GM19468 (cell line): Measurements from ENCODE around the gene LETM1.

Experiments used
- ATAC-seq: cut with Tn5 transposase; IDR thresholded peaks from one replicate; pipeline ENCODE4 v1.9.1; 2021; ENCODE audit warnings: mild to moderate bottlenecking, moderate library complexity, moderate number of reproducible peaks; ENCODE audit not compliant: unreplicated experiment; ENCODE audit errors: extremely low read depth

The LETM1 gene

DNA sequence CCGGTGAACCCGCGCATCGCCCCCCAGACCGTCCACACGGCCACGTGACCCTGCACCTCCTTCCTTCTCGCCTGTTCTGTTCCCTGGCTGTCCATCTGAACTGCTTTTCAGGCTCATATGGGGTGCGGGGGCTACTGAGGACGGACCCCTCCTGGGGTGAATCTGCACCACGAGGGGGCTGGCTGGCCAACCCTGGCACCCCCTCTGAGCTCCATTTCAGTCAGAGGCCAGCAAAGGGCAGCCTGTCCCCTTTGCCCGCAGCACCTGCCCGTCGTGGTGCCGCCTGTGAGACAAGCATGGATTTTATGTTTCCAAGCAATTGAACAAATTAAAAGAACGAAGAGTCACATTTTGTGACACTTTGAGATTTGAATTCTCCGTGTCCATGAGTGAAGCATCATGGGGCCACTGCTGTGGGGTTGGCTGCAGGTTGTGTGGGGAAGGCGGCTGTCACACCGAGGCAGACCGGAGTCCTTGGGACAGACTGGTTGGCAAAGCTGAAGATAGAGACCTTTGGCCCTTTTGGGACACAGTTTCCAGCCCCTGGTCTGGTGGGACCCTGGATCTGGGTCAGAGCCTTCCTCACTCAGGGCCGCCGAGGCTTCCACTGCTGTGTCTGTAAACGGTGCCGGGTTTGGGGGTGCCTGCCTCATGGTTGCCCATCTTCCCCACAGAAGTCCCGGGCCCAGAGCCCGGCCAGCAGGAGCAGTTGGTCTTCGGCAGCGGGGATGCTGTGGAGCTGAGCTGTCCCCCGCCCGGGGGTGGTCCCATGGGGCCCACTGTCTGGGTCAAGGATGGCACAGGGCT is 57.2 kb downstream of the LETM1 start:
- no peak for ATAC-seq

GRCh38 chr4:1797861-1798579 is 57.9 kb downstream of the LETM1 start:
- no peak for ATAC-seq

GRCh38 chr4:1797298-1797860 is 58.6 kb downstream of the LETM1 start:
- no peak for ATAC-seq

DNA sequence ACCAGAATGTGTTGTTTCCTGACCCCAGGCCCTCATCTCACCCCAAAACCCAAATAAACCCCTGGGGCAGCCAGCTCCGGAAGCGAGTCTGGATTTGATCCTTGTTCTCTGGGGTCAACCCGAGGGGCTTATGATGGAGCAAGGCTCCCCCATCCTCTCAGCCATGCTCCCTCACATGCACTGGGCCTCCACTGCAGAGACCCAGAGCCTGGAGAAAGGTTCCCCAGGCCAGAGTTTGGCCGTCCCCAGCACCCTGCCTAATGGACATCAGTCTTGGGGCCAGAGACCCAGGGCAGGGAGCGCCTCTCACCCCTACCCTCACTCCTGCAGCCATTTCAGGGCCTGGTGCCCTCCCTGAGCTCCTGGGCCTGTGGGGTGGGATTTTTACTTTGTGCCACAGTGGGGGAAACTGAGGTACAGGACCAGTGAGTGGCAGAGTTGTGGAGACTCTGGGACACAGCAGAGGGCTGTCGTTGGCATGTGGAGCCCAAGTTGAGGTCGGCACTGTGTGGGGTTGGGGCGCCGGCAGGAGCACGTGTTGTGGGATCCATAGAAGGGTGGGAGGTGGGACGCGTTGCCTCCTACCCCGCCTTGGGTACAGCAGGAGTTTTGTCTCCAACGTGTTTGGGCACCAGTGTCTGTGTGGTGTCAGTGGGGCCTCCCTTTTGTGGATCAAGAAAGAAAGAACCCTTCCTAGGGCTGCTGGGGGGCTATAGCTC is 59.3 kb downstream of the LETM1 start:
- no peak for ATAC-seq

GRCh38 chr4:1795299-1796195 is 60.4 kb downstream of the LETM1 start:
- ATAC-seq = no peak

GRCh38 chr4:1794809-1795298 is 61.1 kb downstream of the LETM1 start:
- ATAC-seq = no peak

GRCh38 chr4:1793940-1794808 is 61.8 kb downstream of the LETM1 start:
- ATAC-seq = no peak

DNA sequence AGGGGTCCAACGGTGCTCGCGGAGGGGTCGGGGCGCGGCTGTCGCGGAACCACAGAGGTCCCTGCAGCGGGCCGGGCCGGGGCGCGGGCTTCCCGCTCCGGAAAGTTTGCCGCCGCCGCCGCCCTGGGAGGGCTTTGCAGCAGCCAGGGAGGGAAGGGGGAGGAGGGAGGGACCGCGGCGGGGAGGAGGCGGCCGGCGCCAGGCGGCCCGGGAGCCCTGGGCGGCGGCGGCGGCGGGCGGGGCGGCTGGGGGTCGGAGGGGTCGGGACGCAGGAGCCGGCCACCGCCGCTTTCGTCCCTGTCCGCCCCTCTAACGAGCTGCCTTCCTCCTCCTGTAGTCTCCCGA is 62.5 kb downstream of the LETM1 start:
- ATAC-seq = no peak

DNA sequence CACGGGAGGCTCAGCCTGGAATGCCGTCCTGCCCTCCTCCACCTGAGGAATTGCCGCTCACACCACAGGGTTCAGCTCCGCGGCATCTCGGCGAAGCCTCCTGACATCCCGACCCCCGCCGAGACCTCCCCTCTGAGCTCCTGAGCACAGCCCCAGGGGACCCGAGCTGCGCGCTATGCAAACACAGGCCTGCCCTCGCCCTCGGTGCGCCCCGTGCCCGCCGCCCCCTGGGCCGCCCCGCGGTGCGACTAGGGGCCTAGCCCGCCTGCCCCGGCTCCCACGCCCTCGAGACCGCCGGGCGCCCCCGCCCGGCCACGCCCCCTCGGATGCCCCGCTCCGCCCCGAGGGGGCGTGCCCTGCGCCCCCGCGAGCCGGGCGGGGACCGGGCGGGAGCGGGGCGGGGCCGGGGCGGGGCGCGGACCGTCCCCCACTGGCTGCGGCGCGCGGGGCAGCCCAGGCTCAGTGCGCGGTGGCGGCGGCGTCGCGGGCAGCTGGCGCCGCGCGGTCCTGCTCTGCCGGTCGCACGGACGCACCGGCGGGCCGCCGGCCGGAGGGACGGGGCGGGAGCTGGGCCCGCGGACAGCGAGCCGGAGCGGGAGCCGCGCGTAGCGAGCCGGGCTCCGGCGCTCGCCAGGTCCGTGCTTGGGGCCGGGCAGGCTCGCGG is 63.0 kb downstream of the LETM1 start, which contains the start of gene FGFR3:
TSS of gene FGFR3 (plus strand) at position 462 of the 664 bp plus-strand sequence. CDS start 642 bp downstream, outside the sequence.
- peak; percentile 23 for ATAC-seq

DNA sequence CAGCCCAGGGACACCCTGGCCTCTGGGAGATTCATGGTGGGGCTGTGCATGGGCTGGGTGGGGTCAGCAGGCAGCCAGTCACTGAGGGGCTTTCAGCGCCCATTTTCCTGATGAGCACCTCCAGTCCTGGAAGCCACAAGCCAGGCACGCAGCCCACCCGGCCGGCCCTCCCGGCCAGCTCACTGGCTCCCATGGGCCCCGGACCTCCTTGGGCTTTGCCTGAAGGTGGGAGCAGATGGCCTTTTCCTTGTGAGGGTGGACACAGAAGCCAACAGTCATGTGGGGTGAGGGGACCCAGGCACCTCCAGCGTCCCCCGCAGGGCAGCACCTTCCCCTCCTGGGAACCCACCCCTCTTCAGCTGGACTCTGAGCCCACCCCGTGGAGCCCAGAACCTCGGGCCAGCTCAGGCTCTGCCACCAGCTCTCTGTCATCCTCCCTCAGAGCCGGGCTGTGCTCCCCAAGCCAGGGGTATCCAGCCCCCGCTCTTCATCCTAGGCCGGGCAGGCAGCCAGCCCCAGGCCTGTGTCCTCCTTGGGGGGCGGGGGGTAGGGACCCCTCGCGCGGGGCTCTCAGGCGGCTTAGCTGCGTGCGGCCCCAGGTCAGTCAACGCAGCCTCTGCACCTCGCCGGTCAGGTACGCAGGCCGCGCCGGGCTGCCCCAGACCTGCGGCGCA is 63.7 kb downstream of the LETM1 start:
- no peak for ATAC-seq

DNA sequence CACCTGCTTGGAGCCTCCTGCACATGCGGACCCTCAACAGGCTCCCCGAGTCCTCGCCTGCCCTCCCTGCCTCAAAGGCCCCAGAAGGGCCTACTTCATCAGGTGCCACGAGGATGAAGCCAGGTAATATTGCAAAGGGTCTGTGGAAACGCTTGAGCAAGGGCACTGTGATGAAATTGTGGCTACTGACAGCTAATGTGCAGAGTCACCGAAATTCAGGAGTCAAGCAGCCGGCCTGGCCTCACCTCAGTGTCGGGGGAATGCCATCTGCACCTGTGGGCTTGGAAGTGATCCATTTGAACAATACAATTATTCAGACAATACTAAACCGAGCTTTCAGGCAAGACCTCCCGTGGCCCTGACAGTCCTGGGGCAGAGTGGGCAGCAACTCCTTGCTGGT is 66.0 kb downstream of the LETM1 start:
- no peak for ATAC-seq

GRCh38 chr4:1789552-1789951 is 66.4 kb downstream of the LETM1 start:
- ATAC-seq = no peak

DNA sequence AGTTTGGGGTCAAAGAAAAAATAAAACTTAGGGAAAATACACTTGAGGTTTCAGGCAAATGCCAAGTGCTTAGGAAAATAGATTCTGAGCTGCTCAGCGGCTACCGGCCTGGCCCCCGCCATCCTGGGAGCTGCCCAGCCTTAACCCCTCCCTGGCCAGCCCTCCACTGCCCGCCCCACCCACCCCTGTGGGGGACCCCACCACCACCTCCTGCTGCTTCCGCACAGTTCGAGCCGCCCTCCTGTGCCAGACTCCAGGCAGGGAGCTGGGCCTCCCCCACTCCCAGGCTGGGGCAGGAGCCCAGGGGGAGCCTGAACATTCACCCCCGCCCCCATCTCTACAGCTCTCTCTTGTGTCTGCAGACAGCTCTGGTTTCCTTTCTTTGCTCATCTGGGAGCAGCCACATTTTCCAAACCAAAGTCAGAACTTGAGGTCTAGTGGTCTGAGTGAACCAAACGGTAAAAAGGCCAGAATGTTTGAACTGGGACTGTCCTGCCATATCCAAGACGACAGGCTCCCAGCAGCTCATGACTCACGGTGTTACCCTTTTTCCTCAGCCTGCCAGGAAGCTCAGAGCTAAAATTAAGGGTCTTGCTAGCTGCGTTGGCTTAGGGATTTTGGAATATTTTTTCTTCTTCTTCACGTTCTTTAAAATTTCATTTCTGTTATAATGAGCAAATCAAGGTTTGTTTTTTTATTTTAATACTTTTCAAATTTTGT is 67.5 kb downstream of the LETM1 start:
- no peak for ATAC-seq

DNA sequence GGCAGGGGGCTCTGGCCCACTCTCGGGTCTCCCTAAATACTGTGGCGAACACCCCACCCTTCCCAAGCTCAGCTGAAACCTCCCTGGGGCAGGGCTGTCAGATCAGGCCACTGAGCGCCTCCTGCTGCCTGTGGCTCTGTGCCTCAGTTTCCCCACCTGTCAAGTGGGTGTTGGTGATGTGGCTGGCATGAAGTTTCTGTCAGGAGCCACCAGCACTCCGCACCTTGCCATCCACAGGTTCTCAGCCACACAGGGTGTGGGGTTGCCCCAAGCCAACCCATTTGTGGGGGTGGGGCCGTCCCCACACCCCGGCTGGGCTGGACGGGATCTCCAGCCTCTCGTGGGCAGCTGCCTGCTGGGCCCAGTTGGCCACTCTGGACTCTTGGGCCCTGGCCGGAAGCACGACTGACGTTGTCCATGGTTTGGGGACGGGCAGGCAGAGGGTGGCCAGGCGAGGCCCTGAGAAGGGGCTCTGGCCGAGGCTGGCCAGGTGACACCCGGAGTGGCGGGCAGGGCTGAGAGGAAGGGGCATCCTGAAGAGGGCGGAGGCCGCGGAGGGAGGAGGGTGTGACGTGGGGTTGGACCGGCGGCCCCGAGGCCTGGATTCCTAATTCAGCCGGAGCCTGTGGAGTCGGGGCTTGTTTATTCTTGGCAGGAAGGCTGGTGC is 68.4 kb downstream of the LETM1 start:
- no peak for ATAC-seq

- no peak for ATAC-seq
Observed at GRCh38 chr4:1786544-1787362, 69.2 kb downstream of the LETM1 start.

GRCh38 chr4:1785592-1785991 is 70.4 kb downstream of the LETM1 start:
- no peak for ATAC-seq
